ENCODE data around the gene TYW1B.
"Not testable (repeated sequence)": the region's sequence is repeated elsewhere in the genome, so short reads cannot be mapped to it uniquely, and the experiment has no call there.

The TYW1B gene

GRCh38 chr7:72827839-72828591, at the start of gene TYW1B:
Gene TYW1B, minus strand, starts transcription at chr7:72828200. Its CDS starts 125 bp downstream, at chr7:72828075.
- ATAC-seq, result peak; percentile 97
- H3K36me3 Mint-ChIP-seq, H3K27me3 Mint-ChIP-seq, H3K9me3 Mint-ChIP-seq: not testable (repeated sequence)
- Mint-ChIP-seq H3K4me1 (peaks cover 12% of the 10 kb centered on the region), H3K4me3 (peak within 1 kb of the TSS; percentile 98), H3K27ac (peak within 1 kb of the TSS; percentile 93)

GRCh38 chr7:72867591-72867990, 39.6 kb upstream of the TYW1B start:
- H3K27me3 Mint-ChIP-seq, result peaks cover 43% of the 10 kb centered on the region
- not testable (repeated sequence) for H3K27ac Mint-ChIP-seq, H3K36me3 Mint-ChIP-seq, ATAC-seq, H3K4me1 Mint-ChIP-seq, H3K9me3 Mint-ChIP-seq, H3K4me3 Mint-ChIP-seq

GRCh38 chr7:72858846-72859400, 30.9 kb upstream of the TYW1B start:
- H3K4me1 Mint-ChIP-seq, result peaks cover 13% of the 10 kb centered on the region
- not testable (repeated sequence) for ATAC-seq, H3K9me3 Mint-ChIP-seq, H3K27me3 Mint-ChIP-seq, H3K4me3 Mint-ChIP-seq, H3K27ac Mint-ChIP-seq, H3K36me3 Mint-ChIP-seq

GRCh38 chr7:72857925-72858324, 29.9 kb upstream of the TYW1B start:
- not testable (repeated sequence) for H3K9me3 Mint-ChIP-seq, H3K27ac Mint-ChIP-seq, H3K4me3 Mint-ChIP-seq, H3K36me3 Mint-ChIP-seq, H3K27me3 Mint-ChIP-seq, ATAC-seq
- peaks cover 13% of the 10 kb centered on the region for H3K4me1 Mint-ChIP-seq

GRCh38 chr7:72855261-72855660, 27.3 kb upstream of the TYW1B start:
- H3K36me3 Mint-ChIP-seq, H3K9me3 Mint-ChIP-seq, ATAC-seq, H3K4me3 Mint-ChIP-seq, H3K27me3 Mint-ChIP-seq, H3K27ac Mint-ChIP-seq: not testable (repeated sequence)
- peaks cover 13% of the 10 kb centered on the region for H3K4me1 Mint-ChIP-seq

GRCh38 chr7:72852937-72853336, 24.9 kb upstream of the TYW1B start:
- H3K27me3 Mint-ChIP-seq, H3K27ac Mint-ChIP-seq, ATAC-seq, H3K36me3 Mint-ChIP-seq, H3K4me1 Mint-ChIP-seq, H3K9me3 Mint-ChIP-seq, H3K4me3 Mint-ChIP-seq: not testable (repeated sequence)

- ATAC-seq, H3K27ac Mint-ChIP-seq, H3K4me1 Mint-ChIP-seq, H3K27me3 Mint-ChIP-seq, H3K9me3 Mint-ChIP-seq, H3K4me3 Mint-ChIP-seq, H3K36me3 Mint-ChIP-seq: not testable (repeated sequence)
Observed at GRCh38 chr7:72850746-72851145, 22.7 kb upstream of the TYW1B start.

GRCh38 chr7:72844146-72844545, 16.1 kb upstream of the TYW1B start:
- not testable (repeated sequence) for ATAC-seq, H3K4me1 Mint-ChIP-seq, H3K27ac Mint-ChIP-seq, H3K27me3 Mint-ChIP-seq, H3K4me3 Mint-ChIP-seq
- H3K36me3 Mint-ChIP-seq, result peaks cover 17% of the 10 kb centered on the region
- peaks cover 13% of the 10 kb centered on the region for H3K9me3 Mint-ChIP-seq

GRCh38 chr7:72843166-72843565, 15.2 kb upstream of the TYW1B start:
- not testable (repeated sequence) for H3K27ac Mint-ChIP-seq, H3K27me3 Mint-ChIP-seq, H3K4me3 Mint-ChIP-seq, H3K4me1 Mint-ChIP-seq, ATAC-seq
- Mint-ChIP-seq H3K36me3 (peaks cover 25% of the 10 kb centered on the region), H3K9me3 (peaks cover 13% of the 10 kb centered on the region)

- H3K4me1 Mint-ChIP-seq, H3K4me3 Mint-ChIP-seq, H3K27ac Mint-ChIP-seq, H3K27me3 Mint-ChIP-seq, ATAC-seq: not testable (repeated sequence)
- Mint-ChIP-seq H3K9me3 (peaks cover 13% of the 10 kb centered on the region), H3K36me3 (peaks cover 41% of the 10 kb centered on the region)
Observed at GRCh38 chr7:72840966-72841511, 13.0 kb upstream of the TYW1B start.

- peaks cover 49% of the 10 kb centered on the region for H3K36me3 Mint-ChIP-seq
- H3K4me3 Mint-ChIP-seq, H3K4me1 Mint-ChIP-seq, H3K27ac Mint-ChIP-seq, H3K27me3 Mint-ChIP-seq, ATAC-seq: not testable (repeated sequence)
- H3K9me3 Mint-ChIP-seq, result peaks cover 13% of the 10 kb centered on the region
Observed at GRCh38 chr7:72838315-72838714, 10.3 kb upstream of the TYW1B start.

- Mint-ChIP-seq H3K9me3 (peaks cover 13% of the 10 kb centered on the region), H3K36me3 (peaks cover 60% of the 10 kb centered on the region)
- not testable (repeated sequence) for H3K4me1 Mint-ChIP-seq, H3K27ac Mint-ChIP-seq, H3K27me3 Mint-ChIP-seq, ATAC-seq, H3K4me3 Mint-ChIP-seq
Observed at GRCh38 chr7:72837291-72837690, 9.3 kb upstream of the TYW1B start.

GRCh38 chr7:72830567-72830966, 2.6 kb upstream of the TYW1B start:
- H3K4me1 Mint-ChIP-seq, result peaks cover 12% of the 10 kb centered on the region
- peak overlapping the region; percentile 98 for H3K4me3 Mint-ChIP-seq
- H3K27ac Mint-ChIP-seq, result peak overlapping the region; percentile 93
- H3K36me3 Mint-ChIP-seq, result peaks cover 14% of the 10 kb centered on the region
- not testable (repeated sequence) for H3K9me3 Mint-ChIP-seq, H3K27me3 Mint-ChIP-seq, ATAC-seq

GRCh38 chr7:72829687-72830354, 1.8 kb upstream of the TYW1B start:
- H3K9me3 Mint-ChIP-seq, H3K27me3 Mint-ChIP-seq: not testable (repeated sequence)
- peak; percentile 69 for ATAC-seq
- peaks cover 14% of the 10 kb centered on the region for H3K36me3 Mint-ChIP-seq
- H3K27ac Mint-ChIP-seq, result peak overlapping the region; percentile 93
- peak overlapping the region; percentile 98 for H3K4me3 Mint-ChIP-seq
- peaks cover 12% of the 10 kb centered on the region for H3K4me1 Mint-ChIP-seq

GRCh38 chr7:72829291-72829686, 1.3 kb upstream of the TYW1B start:
- peak overlapping the region; percentile 93 for H3K27ac Mint-ChIP-seq
- H3K4me3 Mint-ChIP-seq, result peak overlapping the region; percentile 98
- not testable (repeated sequence) for H3K27me3 Mint-ChIP-seq, H3K9me3 Mint-ChIP-seq
- H3K36me3 Mint-ChIP-seq, result peaks cover 14% of the 10 kb centered on the region
- peak; percentile 78 for ATAC-seq
- peaks cover 12% of the 10 kb centered on the region for H3K4me1 Mint-ChIP-seq
